ENCODE results near the gene NR5A1. TPM values are rescaled to one million over a fixed set of nuclear protein-coding genes. Genes with fewer than 3 reads are reported as not detected.

NR5A1 gene
- total and polyA plus RNA-seq, 2 experiments from 2014 or later: 0.21 TPM; not detected in 1

- TF ChIP-seq ZNF462 (CRISPR knock-in tag; IDR thresholded peaks at IDR 0.05) (no peak), CREB1 (CRISPR knock-in tag; IDR thresholded peaks at IDR 0.05; ENCODE audit: low read depth) (no peak), ZNF331 (CRISPR knock-in tag; IDR thresholded peaks at IDR 0.05; ENCODE audit: low read depth) (no peak), REST (IDR thresholded peaks at IDR 0.05; ENCODE audit: unreplicated experiment) (no peak)
Observed at GRCh38 chr9:124475868-124476690, 31.1 kb downstream of the NR5A1 start (continued).

All from GM23338 (cell line).